NCI-H82 treated with DMSO at 0.1 percent for 48 hours (cell line): ENCODE results near the gene PANK1.
"Not testable (repeated sequence)": the region's sequence is repeated elsewhere in the genome, so short reads cannot be mapped to it uniquely, and the experiment has no call there.

ENCODE experiments used
- DNase-seq: peaks from one replicate; lab custom pipeline; 2025; ENCODE audit not compliant: unreplicated experiment; lab: John Stamatoyannopoulos, UW

PANK1 gene

DNA sequence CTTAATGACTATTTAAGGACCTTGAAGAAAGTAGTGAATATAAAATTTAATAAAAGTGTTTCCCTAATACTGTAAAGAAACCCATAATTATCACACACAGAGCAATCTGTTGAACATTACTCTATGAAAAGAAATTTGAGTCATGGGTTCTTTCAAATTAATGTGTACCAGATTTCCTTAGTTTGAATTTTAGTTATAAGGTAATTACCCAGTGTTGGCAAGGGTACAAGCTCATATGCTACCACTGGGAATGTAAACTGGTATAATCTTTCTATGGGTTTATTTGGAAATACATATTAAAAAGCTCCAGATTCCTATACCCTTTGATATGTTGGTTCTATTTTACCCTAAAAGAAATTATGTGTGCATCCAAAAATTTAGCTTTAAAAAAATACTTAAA is 22.9 kb downstream of the PANK1 start:
- no peak for DNase-seq

DNA sequence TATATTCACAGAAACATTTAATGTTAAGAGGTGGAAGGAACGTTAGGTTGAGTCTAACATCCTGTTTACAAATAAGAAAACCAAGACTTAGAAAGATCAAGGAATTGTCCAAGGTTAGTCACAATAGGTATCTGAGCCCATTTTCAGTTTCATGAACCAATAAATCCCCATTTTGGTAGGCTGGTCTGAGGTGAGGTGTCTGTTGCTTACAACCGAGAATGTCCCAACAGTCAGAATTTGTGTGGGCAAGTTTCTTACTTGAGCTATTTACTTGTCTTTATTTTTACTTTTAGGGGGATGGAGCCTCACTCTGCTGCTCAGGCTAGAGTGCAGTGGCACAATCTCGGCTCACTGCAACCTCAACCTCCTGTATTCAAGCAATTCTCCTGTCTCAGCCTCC is 23.6 kb downstream of the PANK1 start:
- no peak for DNase-seq

DNA sequence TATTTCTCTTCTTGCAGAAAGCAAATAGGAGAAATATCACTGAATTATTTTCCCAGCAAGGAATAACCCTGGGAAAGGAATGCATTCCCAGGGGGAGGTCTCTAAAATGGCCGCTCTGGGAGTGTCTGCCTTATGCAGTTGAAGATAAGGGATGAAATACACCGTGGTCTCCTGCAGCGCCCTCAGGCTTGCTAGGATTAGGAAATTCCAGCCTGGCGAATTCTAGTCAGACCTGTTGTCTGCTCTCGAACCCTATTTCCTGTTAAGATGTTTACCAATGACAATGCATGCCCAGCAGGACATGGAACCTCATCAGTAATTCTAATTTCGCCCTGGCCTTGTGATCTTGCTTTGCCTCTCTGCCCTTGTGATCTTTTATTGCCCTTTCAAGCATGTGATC is 24.7 kb downstream of the PANK1 start:
- DNase-seq, result not testable (repeated sequence)

DNA sequence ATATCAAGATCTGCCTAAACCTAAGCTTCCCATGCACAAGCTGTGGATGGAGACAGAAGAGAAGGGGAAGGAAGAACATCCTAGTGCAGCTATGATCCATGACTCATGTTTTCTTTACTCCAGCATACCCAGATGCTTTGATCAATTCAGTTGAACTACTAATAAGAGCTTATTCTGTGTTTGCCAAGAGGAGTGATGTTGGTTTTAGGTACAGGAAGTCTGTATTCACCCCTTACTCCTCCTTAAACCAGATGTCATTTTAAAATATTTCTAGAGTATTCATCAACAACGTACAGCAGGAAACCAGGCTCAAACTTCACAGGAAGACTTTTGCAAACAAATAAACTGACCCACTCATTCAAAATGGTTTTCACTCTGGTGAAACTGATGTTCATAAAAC is 29.2 kb downstream of the PANK1 start:
- DNase-seq, result no peak

GRCh38 chr10:89615112-89615511 is 29.9 kb downstream of the PANK1 start:
- DNase-seq, result no peak

- no peak for DNase-seq
Measured at GRCh38 chr10:89613582-89613981, 31.5 kb downstream of the PANK1 start.

DNA sequence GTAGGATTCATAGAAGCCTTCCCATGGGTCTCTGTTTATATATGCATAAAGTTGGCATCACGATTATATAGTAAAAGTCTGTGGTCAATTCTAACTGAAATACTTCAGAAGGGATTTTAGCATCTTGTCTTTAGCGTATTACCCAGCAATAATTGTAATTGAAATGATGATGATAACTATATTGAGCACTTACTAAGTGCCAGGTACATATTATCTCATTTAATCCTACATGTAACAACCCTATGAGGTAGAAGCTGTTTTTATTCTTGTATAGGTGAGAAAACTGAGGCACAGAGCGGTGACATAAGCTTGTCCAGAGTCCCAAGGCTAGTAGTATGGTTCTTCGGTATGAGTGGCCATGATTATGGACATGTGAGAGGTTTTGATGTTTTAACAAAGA is 33.8 kb downstream of the PANK1 start:
- no peak for DNase-seq

- no peak for DNase-seq
Measured at GRCh38 chr10:89609833-89610346, 35.2 kb downstream of the PANK1 start.

GRCh38 chr10:89604200-89604599 is 40.8 kb downstream of the PANK1 start:
- DNase-seq, result no peak

- no peak for DNase-seq
Measured at GRCh38 chr10:89602919-89603318, 42.1 kb downstream of the PANK1 start.

- DNase-seq, result no peak
Measured at GRCh38 chr10:89601728-89602361, 43.2 kb downstream of the PANK1 start.

GRCh38 chr10:89600041-89600440 is 45.0 kb downstream of the PANK1 start:
- DNase-seq, result no peak

- DNase-seq, result no peak
Measured at GRCh38 chr10:89593043-89593442, 52.0 kb downstream of the PANK1 start.

GRCh38 chr10:89592539-89592938 is 52.5 kb downstream of the PANK1 start:
- DNase-seq, result no peak

- no peak for DNase-seq
Measured at GRCh38 chr10:89591796-89592271, 53.2 kb downstream of the PANK1 start.

GRCh38 chr10:89591111-89591795 is 53.8 kb downstream of the PANK1 start:
- no peak for DNase-seq

DNA sequence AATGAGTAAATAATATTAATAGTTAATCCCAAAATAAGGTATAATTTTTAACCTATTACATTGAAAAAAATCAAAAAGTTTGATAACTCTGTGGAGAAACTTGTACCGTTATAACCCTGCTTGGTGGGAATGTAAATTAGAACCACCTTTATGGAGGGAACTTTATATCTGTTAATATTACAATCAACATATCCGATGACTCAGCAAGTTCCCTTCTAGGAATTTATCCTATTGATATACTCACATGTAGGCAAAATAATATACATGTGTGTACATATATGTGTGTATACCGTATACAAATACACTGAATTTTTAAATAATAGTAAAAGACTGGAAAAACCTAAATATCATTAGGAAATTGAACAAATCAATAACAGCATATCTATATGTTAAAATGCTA is 54.7 kb downstream of the PANK1 start:
- no peak for DNase-seq

GRCh38 chr10:89589101-89589720 is 55.8 kb downstream of the PANK1 start:
- no peak for DNase-seq

GRCh38 chr10:89588671-89589070 is 56.4 kb downstream of the PANK1 start:
- DNase-seq, result no peak

GRCh38 chr10:89582022-89582421 is 63.0 kb downstream of the PANK1 start:
- no peak for DNase-seq

- DNase-seq, result no peak
Measured at GRCh38 chr10:89580243-89580642, 64.8 kb downstream of the PANK1 start.

GRCh38 chr10:89576696-89577095 is 68.3 kb downstream of the PANK1 start:
- DNase-seq, result no peak
